ENCODE data around the gene CACNG6.

The CACNG6 gene

GRCh38 chr19:53988981-53989380 is 2.5 kb upstream of the CACNG6 start:
- no peak for FAIRE-seq

GRCh38 chr19:53989600-53990533 is 1.6 kb upstream of the CACNG6 start:
- FAIRE-seq (no peak), DNase-seq (ENCODE audit: insufficient read length, low spot score) (no peak)
- no peak for TF ChIP-seq CTCF (IDR thresholded peaks at IDR 0.05; ENCODE audit: insufficient read depth, missing control alignments)

More at GRCh38 chr19:53988981-53989380, 2.5 kb upstream of the CACNG6 start:
- no peak for TF ChIP-seq CTCF (IDR thresholded peaks at IDR 0.05; ENCODE audit: insufficient read depth, missing control alignments)
- DNase-seq (ENCODE audit: insufficient read length, low spot score): no peak

- DNase-seq (ENCODE audit: insufficient read length, low spot score): no peak
- FAIRE-seq: no peak
Observed at GRCh38 chr19:53992211-53992610, 774 bp downstream of the CACNG6 start.

GRCh38 chr19:53992815-53993214 is 1.4 kb downstream of the CACNG6 start:
- TF ChIP-seq CTCF (IDR thresholded peaks at IDR 0.05; ENCODE audit: insufficient read depth, missing control alignments): no peak
- no peak for FAIRE-seq
- DNase-seq (ENCODE audit: insufficient read length, low spot score): no peak

More at GRCh38 chr19:53992211-53992610, 774 bp downstream of the CACNG6 start:
- TF ChIP-seq CTCF (IDR thresholded peaks at IDR 0.05; ENCODE audit: insufficient read depth, missing control alignments): no peak

GRCh38 chr19:53993448-53993847 is 2.0 kb downstream of the CACNG6 start:
- DNase-seq (ENCODE audit: insufficient read length, low spot score) (no peak), FAIRE-seq (no peak)
- no peak for TF ChIP-seq CTCF (IDR thresholded peaks at IDR 0.05; ENCODE audit: insufficient read depth, missing control alignments)

- no peak for FAIRE-seq
- DNase-seq (ENCODE audit: insufficient read length, low spot score): no peak
- no peak for TF ChIP-seq CTCF (IDR thresholded peaks at IDR 0.05; ENCODE audit: insufficient read depth, missing control alignments)
Observed at GRCh38 chr19:53994811-53995210, 3.4 kb downstream of the CACNG6 start.

GRCh38 chr19:53998223-53998622 is 6.8 kb downstream of the CACNG6 start:
- DNase-seq (ENCODE audit: insufficient read length, low spot score) (peak; percentile 5), FAIRE-seq (no peak)
- no peak for TF ChIP-seq CTCF (IDR thresholded peaks at IDR 0.05; ENCODE audit: insufficient read depth, missing control alignments)

All from D721Med (cell line).